Uterus (tissue), 4 donors: ENCODE data around the gene POC1B. TPM values are rescaled to one million over a fixed set of nuclear protein-coding genes. Genes with fewer than 3 reads are reported as not detected.

ENCODE experiments used
- DNase-seq, 2 donors: peaks; one replicate each; pipeline ENCODE4 v3.0.0-alpha.2; 2019 to 2020
- H3K27ac ChIP-seq, 2 donors: fragments of 200-600 bp; sonication (generic); 1 replicate in 1 of 2; 2 replicates in 1 of 2; pipeline ENCODE4 v1.5.1; 2016 to 2018
- H3K27me3 ChIP-seq, 2 donors: fragments of 200-600 bp; sonication (generic); one replicate each; pipeline ENCODE4 v1.5.1; 2018 to 2019; ENCODE audit warnings: control low read depth in 1 of 2
- H3K36me3 ChIP-seq, 2 donors: fragments of 200-600 bp; sonication (generic); one replicate each; pipeline ENCODE4 v1.5.1; 2019; ENCODE audit warnings: control low read depth in 1 of 2
- H3K4me1 ChIP-seq, 2 donors: fragments of 200-600 bp; sonication (generic); one replicate each; pipeline ENCODE4 v1.5.1; 2018 to 2019; ENCODE audit warnings: control low read depth in 1 of 2
- H3K4me3 ChIP-seq, 2 donors: fragments of 200-600 bp; sonication (generic); 1 replicate in 1 of 2; 2 replicates in 1 of 2; pipeline ENCODE4 v1.5.1; 2018 to 2019; ENCODE audit warnings: mild to moderate bottlenecking in 1 of 2
- H3K9me3 ChIP-seq, 2 donors: fragments of 200-600 bp; sonication (generic); one replicate each; pipeline ENCODE4 v1.5.1; 2019; ENCODE audit warnings: control low read depth in 1 of 2
- POLR2A ChIP-seq, 2 donors: fragments of 450-650 bp; IDR thresholded peaks; one replicate each; pipeline ENCODE4 v1.6.1; 2016; ENCODE audit warnings: antibody characterized with exemption in 2 of 2, mild to moderate bottlenecking in 1 of 2, moderate library complexity in 1 of 2
- intact Hi-C: fragments of 100-400 bp; cut with DNase I; formaldehyde crosslinking; loops from one replicate; pipeline ENCODE4 v1.15.1; 2023; ENCODE audit warnings: low total_unique reads
- total RNA-seq, 4 donors: library from RNA; depleted of rRNA in 3 of 4; stranded (reverse); fragments of >200 nt in 3 of 4; gene quantifications; one replicate each; pipeline versions ENCODE4 v1.1.0 to v1.2.4, GENCODE V29; 2014 to 2023
- TF ChIP-seq, protein P1 (sequence below), 4 experiments: fragments of 200-600 bp in 2 of 4; fragments of 450-650 bp in 2 of 4; sonication (generic) in 2 of 4; IDR thresholded peaks; one replicate each; pipeline ENCODE4 v1.5.1; 2016 to 2019; ENCODE audit warnings: antibody characterized with exemption in 4 of 4, mild to moderate bottlenecking in 2 of 4, moderate library complexity in 1 of 4
- donor health status: DM: yes; HTN: yes; CAD: no.

Gene POC1B
- total RNA-seq, 4 donors from 2014 or later = 9.7 to 36.8 (median 30.5) TPM

DNA sequence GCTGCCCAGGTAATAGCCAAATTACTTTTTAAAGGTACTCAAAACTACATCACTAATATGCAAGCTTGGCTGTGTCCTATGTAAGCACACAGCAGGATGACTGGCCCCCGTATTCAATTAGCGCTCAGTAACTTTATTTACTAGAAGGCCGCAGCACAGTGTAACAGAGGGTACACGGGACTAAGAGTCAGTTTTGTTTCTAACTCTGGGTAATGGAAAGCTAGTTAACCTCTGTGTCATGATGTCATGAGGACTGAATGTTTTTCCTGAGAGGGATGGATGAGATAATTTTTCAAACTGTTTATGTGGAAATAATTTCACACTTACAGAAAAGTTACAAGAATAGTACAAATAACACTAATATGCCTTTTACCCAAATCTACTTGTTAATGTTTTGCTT is 28.4 kb downstream of the POC1B start:
- TF ChIP-seq, protein P1, sequence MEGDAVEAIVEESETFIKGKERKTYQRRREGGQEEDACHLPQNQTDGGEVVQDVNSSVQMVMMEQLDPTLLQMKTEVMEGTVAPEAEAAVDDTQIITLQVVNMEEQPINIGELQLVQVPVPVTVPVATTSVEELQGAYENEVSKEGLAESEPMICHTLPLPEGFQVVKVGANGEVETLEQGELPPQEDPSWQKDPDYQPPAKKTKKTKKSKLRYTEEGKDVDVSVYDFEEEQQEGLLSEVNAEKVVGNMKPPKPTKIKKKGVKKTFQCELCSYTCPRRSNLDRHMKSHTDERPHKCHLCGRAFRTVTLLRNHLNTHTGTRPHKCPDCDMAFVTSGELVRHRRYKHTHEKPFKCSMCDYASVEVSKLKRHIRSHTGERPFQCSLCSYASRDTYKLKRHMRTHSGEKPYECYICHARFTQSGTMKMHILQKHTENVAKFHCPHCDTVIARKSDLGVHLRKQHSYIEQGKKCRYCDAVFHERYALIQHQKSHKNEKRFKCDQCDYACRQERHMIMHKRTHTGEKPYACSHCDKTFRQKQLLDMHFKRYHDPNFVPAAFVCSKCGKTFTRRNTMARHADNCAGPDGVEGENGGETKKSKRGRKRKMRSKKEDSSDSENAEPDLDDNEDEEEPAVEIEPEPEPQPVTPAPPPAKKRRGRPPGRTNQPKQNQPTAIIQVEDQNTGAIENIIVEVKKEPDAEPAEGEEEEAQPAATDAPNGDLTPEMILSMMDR (IDR thresholded peaks at IDR 0.05) = no peak
- TF ChIP-seq POLR2A (IDR thresholded peaks at IDR 0.05) = no peak
- Histone ChIP-seq H3K27me3 (no peaks in the 10 kb centered on the region), H3K4me3 (no peak overlapping the region), H3K36me3 (no peaks in the 10 kb centered on the region), H3K9me3 (no peaks in the 10 kb centered on the region), H3K4me1 (no peaks in the 10 kb centered on the region), H3K27ac (peak overlapping the region in 1 of 2 donors; percentile 41)
- intact Hi-C loops = no loop called here
- no peak for DNase-seq

DNA sequence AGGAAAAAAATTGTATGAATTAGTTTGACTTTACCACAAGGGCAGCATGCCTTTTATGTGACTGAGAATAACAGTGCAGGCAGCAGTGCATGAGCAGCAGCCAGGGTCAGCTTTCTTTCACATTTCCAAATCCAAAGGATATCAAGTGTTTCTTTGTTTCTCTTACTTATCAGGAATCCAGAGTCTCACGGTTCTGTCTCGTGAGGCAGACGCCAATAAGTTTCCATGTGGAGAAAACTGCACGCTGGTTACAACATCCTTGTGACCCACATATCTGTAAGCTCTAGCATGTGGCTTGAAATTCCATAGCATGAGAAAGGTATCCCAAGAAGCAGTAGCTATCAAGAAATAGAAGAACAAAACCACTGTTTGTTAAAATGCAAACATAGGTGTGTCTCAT is 28.8 kb downstream of the POC1B start:
- Histone ChIP-seq H3K9me3 (no peaks in the 10 kb centered on the region), H3K27ac (no peak overlapping the region), H3K36me3 (no peaks in the 10 kb centered on the region), H3K27me3 (no peaks in the 10 kb centered on the region), H3K4me1 (no peaks in the 10 kb centered on the region), H3K4me3 (no peak overlapping the region)
- TF ChIP-seq POLR2A (IDR thresholded peaks at IDR 0.05) = no peak
- TF ChIP-seq, protein P1 (IDR thresholded peaks at IDR 0.05) = no peak
- intact Hi-C loops = no loop called here
- no peak for DNase-seq

DNA sequence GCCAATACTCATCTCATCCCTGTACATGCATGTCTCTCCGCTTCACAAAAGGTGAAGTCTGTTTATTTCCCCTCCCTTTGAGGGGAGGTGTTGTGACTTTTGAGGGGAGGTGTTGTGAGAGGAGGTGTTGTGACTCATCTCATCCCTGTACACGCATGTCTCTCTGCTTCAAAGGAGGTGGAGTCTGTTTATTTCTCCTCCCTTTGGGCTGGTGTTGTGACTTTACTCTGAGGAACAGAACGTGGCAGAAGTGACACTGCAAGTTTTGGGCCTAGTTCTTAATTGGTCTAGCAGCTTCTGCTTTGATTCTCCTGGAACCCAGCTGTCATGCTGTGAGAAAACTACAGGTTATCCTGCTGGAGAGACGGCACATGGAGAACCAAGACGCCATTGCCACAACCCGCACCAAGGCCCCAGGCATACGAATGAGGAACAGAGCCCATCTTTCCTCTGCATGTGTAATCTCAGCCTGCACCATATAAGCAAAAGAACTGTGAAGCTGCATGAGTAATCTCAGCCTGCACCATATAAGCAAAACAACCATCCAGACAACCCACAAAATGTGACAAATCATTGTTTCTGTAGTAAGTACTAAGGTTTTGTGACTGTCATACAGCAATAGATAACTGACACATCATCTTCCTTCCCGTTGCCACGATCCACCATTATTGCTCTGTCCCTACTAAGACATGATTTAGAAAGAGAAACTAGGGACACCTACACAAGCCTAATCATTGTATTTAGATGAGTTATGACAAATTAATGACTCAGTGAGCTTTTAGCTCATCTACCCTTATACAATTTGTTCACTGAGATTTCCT is 31.2 kb downstream of the POC1B start:
- no peaks in the 10 kb centered on the region for H3K36me3 ChIP-seq
- H3K4me1 ChIP-seq = no peaks in the 10 kb centered on the region
- no peak overlapping the region for H3K27ac ChIP-seq
- H3K27me3 ChIP-seq = no peaks in the 10 kb centered on the region
- intact Hi-C loops = no loop called here
- DNase-seq = no peak
- no peak overlapping the region for H3K4me3 ChIP-seq
- H3K9me3 ChIP-seq = no peaks in the 10 kb centered on the region
- TF ChIP-seq, protein P1 (IDR thresholded peaks at IDR 0.05) = no peak
- no peak for TF ChIP-seq POLR2A (IDR thresholded peaks at IDR 0.05)

DNA sequence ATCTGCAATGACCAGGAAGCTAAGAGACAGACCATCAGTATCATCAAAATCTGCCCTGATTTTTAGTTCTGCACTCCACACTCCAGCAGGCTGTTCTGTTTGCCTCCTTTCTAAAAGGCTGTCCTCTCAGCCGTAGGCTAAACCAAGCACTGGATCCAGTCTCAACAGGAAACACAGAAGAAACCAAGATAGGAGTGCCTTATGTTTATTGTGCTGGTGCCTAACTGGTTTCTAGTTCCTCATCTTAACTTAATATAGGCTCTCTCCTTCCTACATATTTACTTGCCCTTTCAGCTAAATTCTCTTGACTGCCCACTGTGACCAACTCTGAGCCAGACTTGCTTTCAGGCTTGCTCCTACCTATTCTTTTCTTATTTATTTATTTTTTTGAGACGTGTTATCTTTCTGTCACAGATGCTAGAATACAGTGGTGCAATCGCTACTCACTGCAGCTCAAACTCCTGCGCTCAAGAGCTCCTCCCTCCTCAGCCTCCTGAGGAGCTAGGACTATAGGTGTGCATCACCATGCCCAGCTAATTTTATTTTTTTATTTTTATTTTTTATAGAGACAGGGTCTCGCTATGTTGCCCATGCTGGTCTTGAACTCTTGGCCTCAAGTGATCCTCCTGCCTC is 32.1 kb downstream of the POC1B start:
- no peaks in the 10 kb centered on the region for H3K4me1 ChIP-seq
- no peaks in the 10 kb centered on the region for H3K9me3 ChIP-seq
- no peak for TF ChIP-seq POLR2A (IDR thresholded peaks at IDR 0.05)
- TF ChIP-seq, protein P1 (IDR thresholded peaks at IDR 0.05) = no peak
- H3K4me3 ChIP-seq = no peak overlapping the region
- H3K27ac ChIP-seq = no peak overlapping the region
- DNase-seq = no peak
- no peaks in the 10 kb centered on the region for H3K36me3 ChIP-seq
- no peaks in the 10 kb centered on the region for H3K27me3 ChIP-seq
- intact Hi-C loops = no loop called here

DNA sequence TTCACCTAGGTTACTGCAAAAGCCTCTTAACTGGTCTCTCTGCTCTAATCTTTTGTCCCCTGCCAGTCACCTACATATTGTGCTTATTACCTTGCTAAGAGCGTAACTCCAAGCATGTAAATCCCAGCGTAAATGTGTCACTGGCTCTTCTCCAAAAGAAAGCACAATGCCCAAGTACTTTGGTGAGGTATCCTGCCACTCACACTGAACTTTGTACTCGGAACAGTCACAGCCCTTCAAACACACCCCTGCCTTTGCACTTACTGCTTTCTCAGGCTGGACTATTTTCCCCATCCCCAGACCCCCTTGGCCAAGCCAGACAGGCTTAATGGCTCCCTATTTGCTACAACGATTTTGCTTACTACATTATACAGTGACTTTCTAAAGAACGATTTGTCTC is 33.0 kb downstream of the POC1B start:
- no peaks in the 10 kb centered on the region for H3K4me1 ChIP-seq
- no peaks in the 10 kb centered on the region for H3K36me3 ChIP-seq
- intact Hi-C loops = no loop called here
- H3K27ac ChIP-seq = no peak overlapping the region
- no peak for DNase-seq
- H3K27me3 ChIP-seq = no peaks in the 10 kb centered on the region
- TF ChIP-seq POLR2A (IDR thresholded peaks at IDR 0.05) = no peak
- TF ChIP-seq, protein P1 (IDR thresholded peaks at IDR 0.05) = no peak
- H3K9me3 ChIP-seq = no peaks in the 10 kb centered on the region
- no peak overlapping the region for H3K4me3 ChIP-seq
